DOHH2 (cell line): ENCODE measurements around the gene TBRG1.

ENCODE experiments used
- H3F3A ChIP-seq: fragments of 200-600 bp; sonication (generic), shearing (Covaris generic); 2 replicates; pipeline ENCODE4 v1.6.0; 2016; ENCODE audit warnings: antibody characterized with exemption, mild to moderate bottlenecking; ENCODE audit not compliant: control insufficient read depth, insufficient read depth
- H3K27ac ChIP-seq: fragments of 200-600 bp; sonication (generic); 2 replicates; pipeline ENCODE4 v1.5.1; 2014; ENCODE audit warnings: low read depth, mild to moderate bottlenecking, low read length, moderate library complexity
- H3K27me3 ChIP-seq: fragments of 200-600 bp; sonication (generic); 2 replicates; pipeline ENCODE4 v1.6.1; 2014; ENCODE audit warnings: mild to moderate bottlenecking, low read length, mixed read lengths; ENCODE audit not compliant: control insufficient read depth
- H3K36me3 ChIP-seq: fragments of 200-600 bp; sonication (generic); 2 replicates; pipeline ENCODE4 v1.6.1; 2014; ENCODE audit warnings: mild to moderate bottlenecking, low read length, moderate library complexity, mixed read lengths; ENCODE audit not compliant: control insufficient read depth
- H3K4me1 ChIP-seq: fragments of 200-600 bp; sonication (generic); 2 replicates; pipeline ENCODE4 v1.6.1; 2014; ENCODE audit warnings: mild to moderate bottlenecking, low read length, mixed read lengths; ENCODE audit not compliant: control insufficient read depth
- H3K4me2 ChIP-seq: fragments of 200-600 bp; sonication (generic); 2 replicates; pipeline ENCODE4 v1.6.0; 2014; ENCODE audit warnings: mild to moderate bottlenecking, low read length, moderate library complexity
- H3K4me3 ChIP-seq: fragments of 200-600 bp; sonication (generic); 2 replicates; pipeline ENCODE4 v1.5.1; 2014; ENCODE audit warnings: mild to moderate bottlenecking, low read length, mixed read lengths
- H3K79me2 ChIP-seq: fragments of 200-600 bp; sonication (generic); 2 replicates; pipeline ENCODE4 v1.6.1; 2014; ENCODE audit warnings: mild to moderate bottlenecking, low read length, mixed read lengths; ENCODE audit not compliant: control insufficient read depth
- H3K9me2 ChIP-seq: fragments of 200-600 bp; sonication (generic); replicated peaks from 2 replicates; pipeline ENCODE4 v1.6.1; 2014; ENCODE audit warnings: mild to moderate bottlenecking, low read length, mixed read lengths; ENCODE audit not compliant: control insufficient read depth
- H3K9me3 ChIP-seq: fragments of 200-600 bp; sonication (generic); 2 replicates; pipeline ENCODE4 v1.6.1; 2014; ENCODE audit warnings: antibody characterized with exemption, low read length, mixed read lengths; ENCODE audit not compliant: control insufficient read depth, insufficient read depth
- H4K20me1 ChIP-seq: fragments of 200-600 bp; sonication (generic); 2 replicates; pipeline ENCODE4 v1.6.0; 2014; ENCODE audit warnings: low read depth, mild to moderate bottlenecking, antibody characterized with exemption, low read length, moderate library complexity; ENCODE audit not compliant: control insufficient read depth, insufficient read depth
- EZH2phosphoT487 ChIP-seq: fragments of 200-600 bp; sonication (generic); IDR thresholded peaks from 2 replicates; pipeline ENCODE4 v1.6.1; 2017; ENCODE audit warnings: borderline replicate concordance, mild to moderate bottlenecking, antibody characterized with exemption, low read length, moderate library complexity, mixed read lengths
- TF ChIP-seq, protein P1 (sequence below): fragments of 200-600 bp; sonication (generic); IDR thresholded peaks from one replicate; pipeline ENCODE4 v1.5.1; 2014; ENCODE audit warnings: antibody characterized with exemption, mild to moderate bottlenecking, low read depth, low read length; ENCODE audit not compliant: poor library complexity, severe bottlenecking

Gene TBRG1

DNA sequence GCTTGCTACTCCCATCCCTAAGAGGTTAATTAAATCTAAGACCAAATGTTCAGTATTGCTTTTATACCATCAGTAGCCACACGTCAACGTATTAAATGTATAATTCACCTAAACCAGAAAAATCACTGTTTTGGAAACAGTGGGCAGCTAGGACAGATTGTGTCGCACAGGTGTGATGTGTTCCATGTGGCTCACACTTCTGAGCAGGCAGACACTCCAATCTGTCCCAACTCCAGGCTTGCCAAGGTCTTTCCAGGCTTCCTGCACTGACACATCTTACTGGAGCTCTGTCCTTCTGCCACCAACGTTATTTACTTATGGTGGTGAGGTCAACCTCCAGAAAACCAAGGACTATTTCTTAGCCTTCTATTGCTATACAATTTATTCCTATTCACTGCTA is 39.4 kb downstream of the TBRG1 start:
- H3F3A ChIP-seq = no peaks in the 10 kb centered on the region
- no peaks in the 10 kb centered on the region for H3K79me2 ChIP-seq
- H3K4me3 ChIP-seq = no peak overlapping the region
- no peak overlapping the region for H3K4me2 ChIP-seq
- no peak overlapping the region for H3K27ac ChIP-seq
- no peaks in the 10 kb centered on the region for H4K20me1 ChIP-seq
- no peaks in the 10 kb centered on the region for H3K9me2 ChIP-seq
- no peak for TF ChIP-seq EZH2phosphoT487
- TF ChIP-seq, protein P1, sequence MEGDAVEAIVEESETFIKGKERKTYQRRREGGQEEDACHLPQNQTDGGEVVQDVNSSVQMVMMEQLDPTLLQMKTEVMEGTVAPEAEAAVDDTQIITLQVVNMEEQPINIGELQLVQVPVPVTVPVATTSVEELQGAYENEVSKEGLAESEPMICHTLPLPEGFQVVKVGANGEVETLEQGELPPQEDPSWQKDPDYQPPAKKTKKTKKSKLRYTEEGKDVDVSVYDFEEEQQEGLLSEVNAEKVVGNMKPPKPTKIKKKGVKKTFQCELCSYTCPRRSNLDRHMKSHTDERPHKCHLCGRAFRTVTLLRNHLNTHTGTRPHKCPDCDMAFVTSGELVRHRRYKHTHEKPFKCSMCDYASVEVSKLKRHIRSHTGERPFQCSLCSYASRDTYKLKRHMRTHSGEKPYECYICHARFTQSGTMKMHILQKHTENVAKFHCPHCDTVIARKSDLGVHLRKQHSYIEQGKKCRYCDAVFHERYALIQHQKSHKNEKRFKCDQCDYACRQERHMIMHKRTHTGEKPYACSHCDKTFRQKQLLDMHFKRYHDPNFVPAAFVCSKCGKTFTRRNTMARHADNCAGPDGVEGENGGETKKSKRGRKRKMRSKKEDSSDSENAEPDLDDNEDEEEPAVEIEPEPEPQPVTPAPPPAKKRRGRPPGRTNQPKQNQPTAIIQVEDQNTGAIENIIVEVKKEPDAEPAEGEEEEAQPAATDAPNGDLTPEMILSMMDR = no peak
- no peaks in the 10 kb centered on the region for H3K27me3 ChIP-seq
- no peaks in the 10 kb centered on the region for H3K4me1 ChIP-seq
- no peaks in the 10 kb centered on the region for H3K9me3 ChIP-seq
- H3K36me3 ChIP-seq = no peaks in the 10 kb centered on the region

DNA sequence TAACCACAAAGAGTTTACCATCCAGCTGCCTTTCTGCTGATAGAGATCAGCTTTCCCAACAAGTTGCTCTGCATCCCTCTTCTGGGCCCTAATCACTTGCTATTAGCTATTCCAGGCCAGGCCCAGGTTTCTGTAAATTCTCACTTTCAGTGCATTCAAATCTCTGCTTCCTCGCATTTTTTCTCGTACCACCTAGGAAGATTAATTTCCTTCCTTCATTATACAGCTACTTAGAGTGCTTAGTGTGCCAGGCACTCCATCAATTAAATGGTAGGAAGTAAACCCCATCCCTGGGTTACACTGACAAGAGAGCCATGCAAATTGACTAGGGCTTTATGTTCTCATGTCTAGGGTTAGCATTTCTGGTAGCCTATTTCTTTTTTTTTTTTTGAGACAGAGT is 41.2 kb downstream of the TBRG1 start:
- no peak overlapping the region for H3K4me2 ChIP-seq
- no peaks in the 10 kb centered on the region for H3K9me3 ChIP-seq
- TF ChIP-seq, protein P1 = no peak
- no peak for TF ChIP-seq EZH2phosphoT487
- H3F3A ChIP-seq = no peaks in the 10 kb centered on the region
- no peak overlapping the region for H3K27ac ChIP-seq
- no peaks in the 10 kb centered on the region for H3K79me2 ChIP-seq
- no peaks in the 10 kb centered on the region for H3K9me2 ChIP-seq
- no peaks in the 10 kb centered on the region for H3K36me3 ChIP-seq
- no peaks in the 10 kb centered on the region for H3K27me3 ChIP-seq
- peaks cover under 1% of the 10 kb centered on the region; the same call in 1 of the 2 replicates for H3K4me1 ChIP-seq
- no peaks in the 10 kb centered on the region for H4K20me1 ChIP-seq
- H3K4me3 ChIP-seq = no peak overlapping the region

DNA sequence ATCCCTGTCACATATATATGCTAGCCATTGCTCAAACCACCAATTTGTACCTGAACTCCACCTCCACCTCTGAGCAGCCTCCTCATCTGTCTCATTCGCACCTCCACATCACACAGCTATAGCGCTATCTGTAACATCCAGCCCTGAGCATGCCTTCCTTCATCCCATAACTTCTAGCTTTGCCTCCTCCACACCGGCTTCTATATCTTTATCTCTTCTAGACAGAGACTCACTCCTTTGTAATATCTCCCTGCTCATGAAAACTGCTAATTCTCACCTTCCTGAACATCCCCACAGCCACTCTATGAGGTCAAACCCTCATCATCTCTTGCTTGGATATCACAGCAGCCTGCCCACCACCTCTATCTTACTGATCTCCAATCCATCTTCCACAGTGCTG is 44.9 kb downstream of the TBRG1 start:
- H3F3A ChIP-seq = 0 out of 2 replicates have a peak, but pooled peaks cover 9% of the 10 kb centered on the region
- no peaks in the 10 kb centered on the region for H3K36me3 ChIP-seq
- no peak overlapping the region for H3K4me3 ChIP-seq
- H3K27ac ChIP-seq = no peak overlapping the region
- no peaks in the 10 kb centered on the region for H3K9me3 ChIP-seq
- no peaks in the 10 kb centered on the region for H3K27me3 ChIP-seq
- H3K4me2 ChIP-seq = no peak overlapping the region
- no peaks in the 10 kb centered on the region for H3K9me2 ChIP-seq
- peaks cover 5% of the 10 kb centered on the region for H3K79me2 ChIP-seq
- no peaks in the 10 kb centered on the region for H4K20me1 ChIP-seq
- peaks cover 34% of the 10 kb centered on the region for H3K4me1 ChIP-seq
- TF ChIP-seq, protein P1 = no peak
- no peak for TF ChIP-seq EZH2phosphoT487
